Trophoblast cell (in vitro differentiated cells and primary cell): ENCODE data around the gene ANO2.

Experiments used
- DNase-seq, 2 donors: peaks; one replicate each; pipeline ENCODE4 v3.0.0-alpha.2; 2016
- H2AFZ ChIP-seq: 2 replicates; pipeline ENCODE4 v1.6.1; 2013; ENCODE audit warnings: low read length, moderate library complexity, mild to moderate bottlenecking; ENCODE audit not compliant: insufficient read depth, poor library complexity
- H2AK5ac ChIP-seq: 2 replicates; pipeline ENCODE4 v1.6.1; 2013; ENCODE audit warnings: mild to moderate bottlenecking, low read length
- H2BK120ac ChIP-seq: 2 replicates; pipeline ENCODE4 v1.6.1; 2013; ENCODE audit warnings: low read length, mild to moderate bottlenecking, moderate library complexity; ENCODE audit not compliant: insufficient read depth, poor library complexity
- H2BK12ac ChIP-seq: 2 replicates; pipeline ENCODE4 v1.6.1; 2013; ENCODE audit warnings: mild to moderate bottlenecking, low read length, moderate library complexity
- H2BK5ac ChIP-seq: 2 replicates; pipeline ENCODE4 v1.6.1; 2013; ENCODE audit warnings: low read length, low read depth, moderate library complexity, mild to moderate bottlenecking; ENCODE audit not compliant: poor library complexity
- H3K14ac ChIP-seq: 2 replicates; pipeline ENCODE4 v1.6.1; 2013; ENCODE audit warnings: mild to moderate bottlenecking, low read length
- H3K18ac ChIP-seq: 2 replicates; pipeline ENCODE4 v1.6.1; 2013; ENCODE audit warnings: mild to moderate bottlenecking, low read length
- H3K23ac ChIP-seq: 2 replicates; pipeline ENCODE4 v1.6.1; 2013; ENCODE audit warnings: low read length
- H3K27ac ChIP-seq: 2 replicates; pipeline ENCODE4 v1.5.1; 2013; ENCODE audit warnings: low read depth, mild to moderate bottlenecking, inconsistent platforms, low read length, moderate library complexity
- H3K27me3 ChIP-seq: 2 replicates; pipeline ENCODE4 v1.6.1; 2013; ENCODE audit warnings: inconsistent platforms, mild to moderate bottlenecking, low read length, moderate library complexity; ENCODE audit not compliant: insufficient read depth
- H3K36me3 ChIP-seq, 2 experiments: 1 replicate in 1 of 2; 2 replicates in 1 of 2; pipeline ENCODE4 v1.6.1; 2013; ENCODE audit warnings: low read length in 2 of 2, mild to moderate bottlenecking in 2 of 2, moderate library complexity in 1 of 2; ENCODE audit not compliant: insufficient read depth in 2 of 2, control insufficient read depth in 1 of 2
- H3K4ac ChIP-seq: 2 replicates; pipeline ENCODE4 v1.6.1; 2013; ENCODE audit warnings: low read depth, mild to moderate bottlenecking, low read length, moderate library complexity
- H3K4me1 ChIP-seq, 2 experiments: 1 replicate in 1 of 2; 2 replicates in 1 of 2; pipeline ENCODE4 v1.6.1; 2013; ENCODE audit warnings: low read length in 2 of 2, mild to moderate bottlenecking in 2 of 2, moderate library complexity in 1 of 2; ENCODE audit not compliant: insufficient read depth in 2 of 2, control insufficient read depth in 1 of 2
- H3K4me2 ChIP-seq: 2 replicates; pipeline ENCODE4 v1.6.1; 2013; ENCODE audit warnings: inconsistent platforms, mild to moderate bottlenecking, low read length, moderate library complexity
- H3K4me3 ChIP-seq: 2 replicates; pipeline ENCODE4 v1.5.1; 2013; ENCODE audit warnings: mild to moderate bottlenecking, low read depth, low read length, inconsistent platforms
- H3K79me1 ChIP-seq: one replicate; pipeline ENCODE4 v1.6.1; 2013; ENCODE audit warnings: low read length
- H3K79me2 ChIP-seq: 2 replicates; pipeline ENCODE4 v1.6.1; 2013; ENCODE audit warnings: low read length, mild to moderate bottlenecking; ENCODE audit not compliant: control insufficient read depth, insufficient read depth, poor library complexity
- H3K9ac ChIP-seq: 2 replicates; pipeline ENCODE4 v1.6.1; 2013; ENCODE audit warnings: mild to moderate bottlenecking, low read length
- H3K9me3 ChIP-seq: 2 replicates; pipeline ENCODE4 v1.6.1; 2013; ENCODE audit warnings: low read depth, mild to moderate bottlenecking, control low read depth, inconsistent platforms, low read length; ENCODE audit not compliant: insufficient read depth
- H4K12ac ChIP-seq: 2 replicates; pipeline ENCODE4 v1.6.1; 2013; ENCODE audit warnings: low read depth, mild to moderate bottlenecking, low read length, moderate library complexity
- H4K8ac ChIP-seq: 2 replicates; pipeline ENCODE4 v1.6.1; 2013; ENCODE audit warnings: low read depth, mild to moderate bottlenecking, low read length, moderate library complexity
- H4K91ac ChIP-seq: one replicate; pipeline ENCODE4 v1.6.1; 2013; ENCODE audit warnings: low read depth, mild to moderate bottlenecking, low read length, moderate library complexity
- WGBS: extraction: QIAGEN DNeasy Blood & Tissue Kit; methylation state at CpG from one replicate; pipeline ENCODE4 v1.1.7; 2013; ENCODE audit warnings: missing lambda C conversion rate; ENCODE audit not compliant: insufficient read length, insufficient coverage; ENCODE audit errors: extremely low coverage; 5-methylcytosine and 5-hydroxymethylcytosine counted together

The ANO2 gene

DNA sequence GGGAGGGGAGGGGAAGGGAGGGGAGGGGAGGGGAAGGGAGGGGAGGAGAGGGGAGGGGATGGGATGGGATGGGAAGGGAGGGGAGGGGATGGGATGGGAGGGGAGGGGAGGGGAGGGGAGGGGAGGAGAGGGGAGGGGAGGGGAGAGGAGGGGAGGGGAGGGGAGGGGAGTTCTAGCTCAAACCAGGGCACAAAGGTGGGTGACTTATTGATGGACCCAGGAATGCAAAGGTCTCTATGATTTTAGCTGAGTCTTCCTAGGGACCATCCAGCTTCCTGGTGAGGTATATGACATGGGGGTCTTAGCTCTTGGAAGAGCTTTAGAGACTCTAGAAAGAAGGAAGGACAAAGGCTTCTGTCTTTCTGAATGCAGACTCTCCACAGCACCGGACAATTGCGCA lies 42.3 kb downstream of the ANO2 start:
- H3K14ac ChIP-seq: no peak overlapping the region
- no peak overlapping the region for H4K8ac ChIP-seq
- no peak overlapping the region for H3K9ac ChIP-seq
- H3K9me3 ChIP-seq: no peaks in the 10 kb centered on the region
- no peaks in the 10 kb centered on the region for H3K36me3 ChIP-seq
- no peak overlapping the region for H3K27ac ChIP-seq
- no peak overlapping the region for H4K91ac ChIP-seq
- no peak for DNase-seq
- no peak overlapping the region for H3K23ac ChIP-seq
- no peak overlapping the region for H4K12ac ChIP-seq
- no peak overlapping the region for H2AFZ ChIP-seq
- H3K4me2 ChIP-seq: no peak overlapping the region
- H3K27me3 ChIP-seq: no peaks in the 10 kb centered on the region
- H2AK5ac ChIP-seq: no peak overlapping the region
- no peak overlapping the region for H3K4me3 ChIP-seq
- no peak overlapping the region for H2BK120ac ChIP-seq
- no peaks in the 10 kb centered on the region for H3K79me2 ChIP-seq
- no peaks in the 10 kb centered on the region for H3K79me1 ChIP-seq
- H3K4ac ChIP-seq: no peak overlapping the region
- H3K18ac ChIP-seq: no peak overlapping the region
- no peak overlapping the region for H2BK12ac ChIP-seq
- no CpG with 5 or more reads among the region's 2 CpGs for WGBS
- H2BK5ac ChIP-seq: no peak overlapping the region
- no peaks in the 10 kb centered on the region for H3K4me1 ChIP-seq

DNA sequence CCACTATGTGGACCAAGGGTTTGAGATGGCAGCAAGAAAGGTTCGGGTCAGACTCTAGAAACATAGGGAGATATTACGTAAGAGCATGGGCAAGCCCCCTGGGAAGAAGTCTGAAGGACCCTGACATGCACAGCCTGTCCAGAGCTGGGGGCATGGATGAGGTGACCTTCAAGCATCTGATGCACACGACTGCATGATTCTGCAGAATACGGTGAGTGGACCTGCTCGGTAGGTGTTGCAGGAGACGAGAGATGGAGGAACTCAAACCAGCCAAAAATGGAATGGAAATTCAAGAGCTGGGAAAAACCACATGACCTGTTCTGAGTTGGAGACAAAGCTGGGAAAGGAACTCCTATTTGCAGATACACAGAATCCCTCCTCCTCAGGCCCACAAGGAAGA lies 43.6 kb downstream of the ANO2 start:
- H3K14ac ChIP-seq: no peak overlapping the region
- no peak overlapping the region for H2AFZ ChIP-seq
- H3K23ac ChIP-seq: no peak overlapping the region
- H4K12ac ChIP-seq: no peak overlapping the region
- no peak overlapping the region for H3K18ac ChIP-seq
- WGBS: no CpG with 5 or more reads among the region's 6 CpGs
- H2AK5ac ChIP-seq: no peak overlapping the region
- H2BK12ac ChIP-seq: no peak overlapping the region
- H4K8ac ChIP-seq: no peak overlapping the region
- no peak overlapping the region for H3K27ac ChIP-seq
- no peaks in the 10 kb centered on the region for H3K36me3 ChIP-seq
- no peak overlapping the region for H3K4ac ChIP-seq
- H2BK120ac ChIP-seq: no peak overlapping the region
- no peak overlapping the region for H3K9ac ChIP-seq
- no peaks in the 10 kb centered on the region for H3K79me1 ChIP-seq
- H3K27me3 ChIP-seq: no peaks in the 10 kb centered on the region
- no peaks in the 10 kb centered on the region for H3K4me1 ChIP-seq
- no peak overlapping the region for H2BK5ac ChIP-seq
- DNase-seq: no peak
- no peak overlapping the region for H3K4me2 ChIP-seq
- no peak overlapping the region for H4K91ac ChIP-seq
- no peak overlapping the region for H3K4me3 ChIP-seq
- no peaks in the 10 kb centered on the region for H3K79me2 ChIP-seq
- no peaks in the 10 kb centered on the region for H3K9me3 ChIP-seq

GRCh38 chr12:5900533-5901205 lies 44.4 kb downstream of the ANO2 start:
- Histone ChIP-seq H3K4me1 (no peaks in the 10 kb centered on the region), H3K18ac (no peak overlapping the region), H4K8ac (no peak overlapping the region), H2BK5ac (no peak overlapping the region), H3K9ac (no peak overlapping the region), H3K14ac (no peak overlapping the region), H2BK12ac (no peak overlapping the region), H3K4me3 (no peak overlapping the region), H2BK120ac (no peak overlapping the region), H4K91ac (no peak overlapping the region), H2AFZ (no peak overlapping the region), H4K12ac (no peak overlapping the region), H3K79me1 (no peaks in the 10 kb centered on the region), H3K36me3 (no peaks in the 10 kb centered on the region), H3K9me3 (no peaks in the 10 kb centered on the region), H3K79me2 (no peaks in the 10 kb centered on the region), H2AK5ac (no peak overlapping the region), H3K4ac (no peak overlapping the region), H3K4me2 (no peak overlapping the region), H3K23ac (no peak overlapping the region), H3K27me3 (no peaks in the 10 kb centered on the region), H3K27ac (no peak overlapping the region)
- no peak for DNase-seq
- no CpG with 5 or more reads among the region's 15 CpGs for WGBS

GRCh38 chr12:5900076-5900475 lies 45.0 kb downstream of the ANO2 start:
- Histone ChIP-seq H2BK5ac (no peak overlapping the region), H3K27me3 (no peaks in the 10 kb centered on the region), H2BK12ac (no peak overlapping the region), H2AK5ac (no peak overlapping the region), H3K4me1 (no peaks in the 10 kb centered on the region), H3K23ac (no peak overlapping the region), H3K27ac (no peak overlapping the region), H3K4me2 (no peak overlapping the region), H3K79me1 (no peaks in the 10 kb centered on the region), H3K79me2 (no peaks in the 10 kb centered on the region), H3K4me3 (no peak overlapping the region), H2BK120ac (no peak overlapping the region), H4K12ac (no peak overlapping the region), H2AFZ (no peak overlapping the region), H3K14ac (no peak overlapping the region), H4K91ac (no peak overlapping the region), H3K36me3 (no peaks in the 10 kb centered on the region), H3K4ac (no peak overlapping the region), H3K9ac (no peak overlapping the region), H3K18ac (no peak overlapping the region), H3K9me3 (no peaks in the 10 kb centered on the region), H4K8ac (no peak overlapping the region)
- DNase-seq: no peak
- no CpG with 5 or more reads among the region's 4 CpGs for WGBS
